HepG2 (cell line): ENCODE results near the gene PARN. TPM values are rescaled to one million over a fixed set of nuclear protein-coding genes. Genes with fewer than 3 reads are reported as not detected.

Source experiments
- ATAC-seq: fragments of 200-7000 bp; cut with Tn5 transposase; 3 replicates; pipeline ENCODE4 v1.9.1; 2020; ENCODE audit warnings: mild to moderate bottlenecking, moderate library complexity
- BruUV-seq: library from RNA; stranded (reverse); fragments of 400-500 nt; replicated peaks from 2 replicates; lab custom pipeline; 2021; lab: Mats Ljungman, UMichigan
- CTCF ChIA-PET: fragments of 300-600 bp; formaldehyde crosslinking; extraction: SDS; loops from one replicate; lab custom pipeline; 2021; ENCODE audit warnings: low total read pairs, inconsistent platforms, low intra/inter-chr PET ratio; lab: Yijun Ruan, JAX
- POLR2A ChIA-PET: fragments of 350-600 bp; sonication (Branson Sonifier 250); formaldehyde crosslinking; loops from one replicate; lab custom pipeline; 2020; ENCODE audit warnings: antibody characterized with exemption, inconsistent platforms; lab: Yijun Ruan, JAX
- DNase-seq: peaks from one replicate; pipeline ENCODE4 v3.0.0-alpha.2; 2015; ENCODE audit warnings: low spot score
- FAIRE-seq: peaks from 3 replicates; lab custom pipeline; 2011; peaks lifted over from hg19 to GRCh38; lab: Jason Lieb, UNC
- H2AFZ ChIP-seq: one replicate; pipeline ENCODE4 v1.6.1; 2011; ENCODE audit warnings: low read length, inconsistent platforms
- H3K27ac ChIP-seq: fragments of 300-600 bp; 3 replicates; pipeline ENCODE4 v1.8.0; 2011; ENCODE audit warnings: mixed run types, mild to moderate bottlenecking, mixed read lengths, low read length, inconsistent platforms; ENCODE audit not compliant: insufficient read depth; ENCODE audit errors: extremely low read length
- H3K27me3 ChIP-seq, 2 experiments: fragments of 200-600 bp in 1 of 2; 2 replicates in 1 of 2; 3 replicates in 1 of 2; pipeline versions ENCODE4 v1.6.0 to v1.8.0; 2011; ENCODE audit warnings: low read length in 2 of 2, mild to moderate bottlenecking in 2 of 2, moderate library complexity in 2 of 2, inconsistent platforms in 1 of 2; ENCODE audit not compliant: insufficient read depth in 2 of 2, control insufficient read depth in 1 of 2
- H3K36me3 ChIP-seq, 2 experiments: fragments of 200-600 bp in 1 of 2; replicated peaks in 1 of 2; 2 replicates in 1 of 2; 3 replicates in 1 of 2; pipeline versions ENCODE4 v1.5.1 to v1.8.0; 2011; ENCODE audit warnings: low read length in 2 of 2, inconsistent platforms in 1 of 2; ENCODE audit not compliant: insufficient read depth in 2 of 2, control insufficient read depth in 1 of 2
- H3K4me1 ChIP-seq: 2 replicates; pipeline ENCODE4 v1.5.1; 2012; ENCODE audit warnings: low read length, inconsistent platforms; ENCODE audit not compliant: insufficient read depth
- H3K4me2 ChIP-seq: 2 replicates; pipeline ENCODE4 v1.6.0; 2011; ENCODE audit warnings: low read depth, low read length, inconsistent platforms
- H3K4me3 ChIP-seq, 3 experiments: fragments of 200-600 bp in 1 of 3; sonication (generic), shearing (Covaris generic) in 1 of 3; replicated peaks in 1 of 3; 2 replicates each; pipeline ENCODE4 v1.5.1; 2011 to 2016; ENCODE audit warnings: low read length in 3 of 3, inconsistent platforms in 2 of 3, low read depth in 2 of 3, mild to moderate bottlenecking in 2 of 3, control low read depth in 1 of 3, mixed read lengths in 1 of 3; ENCODE audit not compliant: insufficient read depth in 1 of 3
- H3K79me2 ChIP-seq: one replicate; pipeline ENCODE4 v1.6.1; 2011; ENCODE audit warnings: low read length, inconsistent platforms; ENCODE audit not compliant: insufficient read depth
- H3K9ac ChIP-seq: 2 replicates; pipeline ENCODE4 v1.6.0; 2011; ENCODE audit warnings: mild to moderate bottlenecking, low read depth, low read length, inconsistent platforms; ENCODE audit not compliant: insufficient read depth
- H3K9me3 ChIP-seq: 2 replicates; pipeline ENCODE4 v1.5.1; 2012; ENCODE audit warnings: mild to moderate bottlenecking, low read length
- H4K20me1 ChIP-seq: 2 replicates; pipeline ENCODE4 v1.6.0; 2011; ENCODE audit warnings: inconsistent platforms, mild to moderate bottlenecking, low read length, moderate library complexity; ENCODE audit not compliant: insufficient read depth
- BRF2 ChIP-seq: sonication (generic); formaldehyde crosslinking; IDR thresholded peaks from 2 replicates; pipeline ENCODE4 v1.8.1; 2022; ENCODE audit warnings: mild to moderate bottlenecking, missing genetic modification reagents
- NFIB ChIP-seq: sonication (generic); formaldehyde crosslinking; IDR thresholded peaks from 2 replicates; pipeline ENCODE4 v1.9.0; 2021; ENCODE audit warnings: missing genetic modification reagents, mild to moderate bottlenecking, borderline replicate concordance
- SALL1 ChIP-seq: sonication (generic); formaldehyde crosslinking; IDR thresholded peaks from 2 replicates; pipeline ENCODE4 v1.8.0; 2022; ENCODE audit warnings: mild to moderate bottlenecking, missing genetic modification reagents
- THYN1 ChIP-seq: sonication (generic); formaldehyde crosslinking; IDR thresholded peaks from 2 replicates; pipeline ENCODE4 v1.8.1; 2023; ENCODE audit warnings: low read depth, mild to moderate bottlenecking, moderate library complexity, missing genetic modification reagents, borderline replicate concordance
- ZFY ChIP-seq: sonication (generic); formaldehyde crosslinking; IDR thresholded peaks from 2 replicates; pipeline ENCODE4 v1.4.0; 2020; ENCODE audit warnings: missing genetic modification reagents
- ZNF12 ChIP-seq: sonication (generic); formaldehyde crosslinking; IDR thresholded peaks from 2 replicates; pipeline ENCODE4 v1.5.0; 2020; ENCODE audit warnings: missing genetic modification reagents
- ZNF292 ChIP-seq: sonication (generic); formaldehyde crosslinking; IDR thresholded peaks from 2 replicates; pipeline ENCODE4 v1.8.1; 2022; ENCODE audit warnings: mild to moderate bottlenecking, low read depth, missing genetic modification reagents, borderline replicate concordance
- ZNF569 ChIP-seq: sonication (generic); formaldehyde crosslinking; IDR thresholded peaks from 2 replicates; pipeline ENCODE4 v1.5.0; 2020; ENCODE audit warnings: mild to moderate bottlenecking, missing genetic modification reagents, moderate library complexity, borderline replicate concordance
- ZNF572 ChIP-seq: sonication (generic); formaldehyde crosslinking; IDR thresholded peaks from 2 replicates; pipeline ENCODE4 v1.5.1; 2020; ENCODE audit warnings: mild to moderate bottlenecking, missing genetic modification reagents
- ZNF605 ChIP-seq: sonication (generic); formaldehyde crosslinking; IDR thresholded peaks from 2 replicates; pipeline ENCODE4 v1.8.0; 2022; ENCODE audit warnings: mild to moderate bottlenecking, missing genetic modification reagents
- ZNF761 ChIP-seq: sonication (generic); formaldehyde crosslinking; conservative IDR thresholded peaks from 2 replicates; pipeline ENCODE4 v1.4.0; 2020; ENCODE audit warnings: mild to moderate bottlenecking, missing genetic modification reagents
- ZNF776 ChIP-seq: sonication (generic); formaldehyde crosslinking; IDR thresholded peaks from 2 replicates; pipeline ENCODE4 v1.4.0; 2020; ENCODE audit warnings: mild to moderate bottlenecking, missing genetic modification reagents
- WGBS: methylation state at CpG from one replicate; pipeline ENCODE4 v1.1.6; 2017; ENCODE audit warnings: low lambda C conversion rate; 5-methylcytosine and 5-hydroxymethylcytosine counted together
- in situ Hi-C: cut with HindIII; loops from 2 replicates; pipeline ENCODE4 v1.10.0; 2017; ENCODE audit warnings: low pct_unique_long_range_greater_than_20kb; ENCODE audit not compliant: extremely low pct_ligation_motif_present
- intact Hi-C: fragments of 100-400 bp; cut with micrococcal nuclease; formaldehyde crosslinking; loops from one replicate; pipeline ENCODE4 v1.10.0; 2022; ENCODE audit not compliant: unreplicated experiment
- polyA plus RNA-seq, 8 experiments: library from polyadenylated mRNA; depleted of rRNA in 3 of 8; stranded (reverse) in 7 of 8; unstranded in 1 of 8; fragments of >200 nt; fragmentation: Illumina TruSeq in 4 of 8; extraction: Trizol in 4 of 8; gene quantifications; 2 replicates each; pipeline versions ENCODE4 v1.2.1 to v1.2.3, GENCODE V29; 2011 to 2016; ENCODE audit warnings: low read depth in 4 of 8, missing spikeins in 1 of 8, mixed read lengths in 1 of 8; ENCODE audit not compliant: insufficient read depth in 1 of 8
- total RNA-seq, 5 experiments: library from RNA; depleted of rRNA; stranded (reverse); fragments of >200 nt; fragmentation: Illumina TruSeq; extraction: Trizol; gene quantifications; 2 replicates each; pipeline ENCODE4 v1.2.3, GENCODE V29; 2016; ENCODE audit warnings: low read depth in 1 of 5
- TF ChIP-seq, protein P1 (sequence below): sonication (generic); formaldehyde crosslinking; IDR thresholded peaks from 2 replicates; pipeline ENCODE4 v1.8.1; 2023; ENCODE audit warnings: missing genetic modification reagents, mild to moderate bottlenecking, borderline replicate concordance
- TF ChIP-seq, protein P2 (sequence below), 2 experiments: sonication (generic) in 1 of 2; formaldehyde crosslinking in 1 of 2; IDR thresholded peaks; 2 replicates each; pipeline versions ENCODE4 v1.4.0 to v1.6.1; 2016 to 2020; ENCODE audit warnings: borderline replicate concordance in 1 of 2, low read depth in 1 of 2, mild to moderate bottlenecking in 1 of 2, missing genetic modification reagents in 1 of 2

PARN gene
- total and polyA plus RNA-seq, 2 of the 13 experiments (the other 11 are each of a cell fraction or from before 2014, with no cell fraction given), result 13.3 to 47.6 TPM

DNA sequence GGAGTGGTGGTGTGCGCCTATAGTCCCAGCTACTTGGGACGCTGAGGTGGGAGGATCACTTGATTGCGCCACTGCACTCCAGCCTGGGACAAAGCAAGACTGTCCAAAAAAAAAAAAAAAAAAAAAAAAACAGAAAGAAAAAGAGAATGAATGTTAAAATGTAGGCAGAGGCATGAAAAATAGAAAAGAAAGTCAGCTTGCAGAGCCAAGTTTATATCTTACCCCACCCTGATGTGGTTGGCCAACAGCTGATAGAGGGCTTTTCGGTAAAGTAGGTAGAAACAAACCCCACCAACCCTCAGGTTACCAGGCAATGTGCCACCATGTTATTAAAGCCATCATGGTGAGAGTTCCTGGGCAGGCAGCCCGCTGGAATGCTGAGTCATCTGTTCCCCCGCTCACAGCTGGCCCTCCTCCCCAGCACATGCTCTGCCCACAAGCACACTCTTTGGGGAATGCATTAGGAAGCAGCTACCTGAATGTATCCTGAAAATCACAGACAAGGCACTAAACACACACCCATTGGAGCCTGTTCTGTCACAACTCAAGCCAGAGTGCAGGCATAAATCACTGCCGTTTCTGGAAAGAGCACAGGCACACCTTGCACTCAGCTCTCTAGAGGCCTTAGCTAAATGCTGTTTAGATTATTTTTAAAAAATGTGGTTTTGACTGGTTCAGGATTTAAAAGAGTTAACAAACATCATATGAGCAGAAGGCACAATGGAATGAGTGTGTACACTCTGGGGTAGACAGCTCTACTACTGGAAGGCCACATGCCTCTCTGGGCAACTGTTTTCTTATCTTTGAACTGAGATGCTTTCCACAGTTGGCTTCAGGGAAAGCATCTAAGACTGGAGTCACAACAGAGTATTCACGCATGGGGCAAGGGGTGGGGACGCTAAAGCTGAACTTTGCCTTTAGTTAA, 128.5 kb downstream of the PARN start:
- intact Hi-C loops (no loop called here), in situ Hi-C loops (no loop called here)
- Histone ChIP-seq H3K9me3 (no peaks in the 10 kb centered on the region), H3K4me1 (peaks cover 99% of the 10 kb centered on the region), H3K36me3 (no peaks in the 10 kb centered on the region), H3K4me3 (peak overlapping the region in 2 of 3 experiments; percentile 6 to 40; a peak in 2 of 6 replicates), H3K27ac (peak overlapping the region; percentile 75), H3K27me3 (no peaks in the 10 kb centered on the region), H3K4me2 (peak overlapping the region; percentile 76), H4K20me1 (no peaks in the 10 kb centered on the region), H3K79me2 (peaks cover 2% of the 10 kb centered on the region), H2AFZ (no peak overlapping the region), H3K9ac (peak overlapping the region; percentile 42)
- ATAC-seq (peak; percentile 73), DNase-seq (peak; percentile 92), FAIRE-seq (peak; percentile 76)
- ChIA-PET POLR2A (interaction anchor here (0.8 to 4.1 kb wide), 14 partner anchors 9 to 582 kb away, joined by 3 to 36 read pairs (median 4); partner anchors contain the start of gene ERCC4), CTCF (no interaction called here)
- 27% methylated on average over 9 of the region's 9 CpGs for WGBS
- TSS peak; percentile 84 for BruUV-seq
- TF ChIP-seq BRF2 (CRISPR knock-in tag), result no peak
- peak; percentile 94; the same call in 1 of the 2 replicates for TF ChIP-seq ZNF292 (CRISPR knock-in tag)
- no peak for TF ChIP-seq THYN1
- TF ChIP-seq, protein P1, sequence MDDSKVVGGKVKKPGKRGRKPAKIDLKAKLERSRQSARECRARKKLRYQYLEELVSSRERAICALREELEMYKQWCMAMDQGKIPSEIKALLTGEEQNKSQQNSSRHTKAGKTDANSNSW (CRISPR knock-in tag), result no peak
- no peak for TF ChIP-seq ZNF761
- no peak for TF ChIP-seq ZNF569 (CRISPR knock-in tag)
- TF ChIP-seq ZNF572 (CRISPR knock-in tag), result peak; percentile 86
- TF ChIP-seq ZNF12 (CRISPR knock-in tag), result no peak; the same call in 1 of the 2 replicates
- TF ChIP-seq, protein P2, sequence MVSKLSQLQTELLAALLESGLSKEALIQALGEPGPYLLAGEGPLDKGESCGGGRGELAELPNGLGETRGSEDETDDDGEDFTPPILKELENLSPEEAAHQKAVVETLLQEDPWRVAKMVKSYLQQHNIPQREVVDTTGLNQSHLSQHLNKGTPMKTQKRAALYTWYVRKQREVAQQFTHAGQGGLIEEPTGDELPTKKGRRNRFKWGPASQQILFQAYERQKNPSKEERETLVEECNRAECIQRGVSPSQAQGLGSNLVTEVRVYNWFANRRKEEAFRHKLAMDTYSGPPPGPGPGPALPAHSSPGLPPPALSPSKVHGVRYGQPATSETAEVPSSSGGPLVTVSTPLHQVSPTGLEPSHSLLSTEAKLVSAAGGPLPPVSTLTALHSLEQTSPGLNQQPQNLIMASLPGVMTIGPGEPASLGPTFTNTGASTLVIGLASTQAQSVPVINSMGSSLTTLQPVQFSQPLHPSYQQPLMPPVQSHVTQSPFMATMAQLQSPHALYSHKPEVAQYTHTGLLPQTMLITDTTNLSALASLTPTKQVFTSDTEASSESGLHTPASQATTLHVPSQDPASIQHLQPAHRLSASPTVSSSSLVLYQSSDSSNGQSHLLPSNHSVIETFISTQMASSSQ (IDR thresholded peaks at IDR 0.05; ENCODE audit: low read depth), result 0 out of 2 replicates have a peak, but pooled peaks have one; percentile 22
- TF ChIP-seq, protein P2 (CRISPR knock-in tag; IDR thresholded peaks at IDR 0.05; ENCODE audit: borderline replicate concordance), result peak; percentile 64; the same call in 1 of the 2 replicates
- TF ChIP-seq ZNF605 (CRISPR knock-in tag), result no peak
- peak; percentile 91 for TF ChIP-seq SALL1 (CRISPR knock-in tag)
- TF ChIP-seq ZFY, result peak; percentile 40; the same call in 1 of the 2 replicates
- no peak for TF ChIP-seq ZNF776 (CRISPR knock-in tag)
- TF ChIP-seq NFIB (CRISPR knock-in tag), result no peak
